Fibroblast of skin of abdomen (primary cell): ENCODE results near the gene ING3.
"Not testable (repeated sequence)": the region's sequence is repeated elsewhere in the genome, so short reads cannot be mapped to it uniquely, and the experiment has no call there.

Experiments
- DNase-seq: peaks from one replicate; pipeline ENCODE4 v3.0.0-alpha.2; 2013

ING3 gene

GRCh38 chr7:120949998-120950538, 509 bp upstream of the ING3 start:
- no peak for DNase-seq

GRCh38 chr7:120951309-120951699, 727 bp downstream of the ING3 start:
- DNase-seq, result no peak

- no peak for DNase-seq
Measured at GRCh38 chr7:120951826-120952225, 1.2 kb downstream of the ING3 start.

DNA sequence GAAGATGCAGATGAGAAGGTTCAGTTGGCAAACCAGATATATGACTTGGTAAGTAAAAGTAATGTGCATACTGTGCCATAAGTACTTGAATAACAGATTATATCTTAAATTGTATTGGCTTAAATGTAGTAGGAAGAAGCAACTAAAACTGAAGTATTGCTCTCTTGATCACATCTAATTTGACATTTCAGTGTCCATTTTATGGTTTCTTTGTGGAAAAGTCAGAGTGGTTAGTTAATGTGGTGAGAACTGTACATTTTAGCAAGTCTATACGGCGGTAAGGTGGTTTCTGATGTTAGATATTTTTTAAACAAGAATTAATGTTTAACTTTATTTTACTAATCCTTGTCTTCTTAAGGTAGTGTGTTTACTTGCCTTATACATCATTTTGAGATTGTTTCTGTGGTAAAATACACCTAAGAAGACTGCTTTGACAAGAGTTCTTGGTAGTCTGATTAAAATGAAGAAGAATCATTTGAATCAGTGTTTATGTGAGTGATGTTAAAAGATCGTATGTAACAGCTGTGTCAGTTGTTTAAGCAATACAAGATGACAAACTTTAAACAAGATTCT, 5.1 kb downstream of the ING3 start:
- no peak for DNase-seq

- DNase-seq, result no peak
Measured at GRCh38 chr7:120959929-120960484, 9.4 kb downstream of the ING3 start.

- DNase-seq, result no peak
Measured at GRCh38 chr7:120960714-120961113, 10.1 kb downstream of the ING3 start.

- no peak for DNase-seq
Measured at GRCh38 chr7:120961638-120962173, 11.1 kb downstream of the ING3 start.

DNA sequence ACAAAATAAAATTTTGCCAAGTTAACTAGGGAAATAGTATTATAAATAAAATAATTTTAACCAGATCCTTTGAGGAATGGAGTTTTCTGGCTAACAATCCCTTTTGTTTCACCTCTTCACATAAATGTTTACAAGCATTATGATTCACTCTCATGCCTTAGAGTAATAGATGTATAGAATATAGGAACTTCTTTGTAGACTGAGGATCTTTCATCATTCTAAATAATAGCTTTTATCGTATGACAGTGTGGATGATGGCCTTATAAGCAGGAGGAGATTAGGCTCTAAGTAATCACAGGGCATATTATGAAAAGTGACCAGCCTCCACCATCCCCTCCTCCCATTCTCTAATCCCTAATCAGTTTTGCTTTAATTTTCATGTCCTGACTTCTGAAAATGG, 13.5 kb downstream of the ING3 start:
- no peak for DNase-seq

- DNase-seq, result no peak
Measured at GRCh38 chr7:120966961-120967360, 16.4 kb downstream of the ING3 start.

GRCh38 chr7:120973849-120974248, 23.3 kb downstream of the ING3 start:
- DNase-seq, result no peak

DNA sequence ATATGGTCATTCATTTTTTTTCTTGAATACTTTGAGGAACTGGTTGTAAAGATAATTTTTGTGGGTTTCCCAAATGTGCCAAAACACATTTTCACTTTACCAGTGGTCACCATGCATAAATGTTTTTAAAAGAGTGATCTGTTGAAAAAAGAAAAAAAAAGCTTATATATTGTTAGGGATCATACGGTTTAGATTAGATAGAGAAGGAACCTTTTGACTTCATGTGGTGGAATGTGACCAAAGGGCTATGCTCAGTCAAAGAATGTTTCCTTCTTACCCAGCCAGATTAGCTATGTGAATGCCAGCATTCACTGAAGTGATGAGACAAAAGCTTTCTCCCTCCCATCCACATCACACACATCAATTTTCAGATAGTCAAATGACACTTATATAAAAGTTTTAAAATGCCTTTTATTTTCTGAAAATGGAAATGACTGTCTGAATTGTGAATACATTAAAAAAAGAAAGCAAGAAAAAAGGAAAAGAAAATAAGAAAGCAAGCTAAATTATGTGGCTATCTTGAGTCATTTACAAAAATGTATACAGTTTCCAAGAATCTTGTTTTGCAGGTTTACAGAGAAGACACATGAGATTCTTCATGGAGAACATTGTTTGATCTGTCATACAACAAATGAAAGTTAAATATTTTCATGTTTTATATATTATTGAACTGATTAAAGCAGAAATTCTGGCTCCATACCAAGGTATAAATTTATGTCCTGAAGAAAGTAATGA, 29.4 kb downstream of the ING3 start:
- DNase-seq, result peak; percentile 54

- DNase-seq, result no peak
Measured at GRCh38 chr7:120981117-120981516, 30.5 kb downstream of the ING3 start.

- peak; percentile 77 for DNase-seq
Measured at GRCh38 chr7:120981888-120982615, 31.5 kb downstream of the ING3 start.

DNA sequence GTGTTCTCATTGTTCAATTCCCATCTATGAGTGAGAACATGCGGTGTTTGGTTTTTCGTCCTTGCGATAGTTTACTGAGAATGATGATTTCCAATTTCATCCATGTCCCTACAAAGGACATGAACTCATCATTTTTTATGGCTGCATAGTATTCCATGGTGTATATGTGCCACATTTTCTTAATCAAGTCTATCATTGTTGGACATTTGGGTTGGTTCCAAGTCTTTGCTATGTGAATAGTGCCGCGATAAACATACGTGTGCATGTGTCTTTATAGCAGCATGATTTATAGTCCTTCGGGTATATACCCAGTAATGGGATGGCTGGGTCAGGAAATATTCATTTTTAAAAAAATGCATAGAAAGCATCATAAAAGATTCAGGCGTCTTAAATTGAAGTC, 33.0 kb downstream of the ING3 start:
- not testable (repeated sequence) for DNase-seq

GRCh38 chr7:120984406-120984805, 33.8 kb downstream of the ING3 start:
- DNase-seq, result no peak

DNA sequence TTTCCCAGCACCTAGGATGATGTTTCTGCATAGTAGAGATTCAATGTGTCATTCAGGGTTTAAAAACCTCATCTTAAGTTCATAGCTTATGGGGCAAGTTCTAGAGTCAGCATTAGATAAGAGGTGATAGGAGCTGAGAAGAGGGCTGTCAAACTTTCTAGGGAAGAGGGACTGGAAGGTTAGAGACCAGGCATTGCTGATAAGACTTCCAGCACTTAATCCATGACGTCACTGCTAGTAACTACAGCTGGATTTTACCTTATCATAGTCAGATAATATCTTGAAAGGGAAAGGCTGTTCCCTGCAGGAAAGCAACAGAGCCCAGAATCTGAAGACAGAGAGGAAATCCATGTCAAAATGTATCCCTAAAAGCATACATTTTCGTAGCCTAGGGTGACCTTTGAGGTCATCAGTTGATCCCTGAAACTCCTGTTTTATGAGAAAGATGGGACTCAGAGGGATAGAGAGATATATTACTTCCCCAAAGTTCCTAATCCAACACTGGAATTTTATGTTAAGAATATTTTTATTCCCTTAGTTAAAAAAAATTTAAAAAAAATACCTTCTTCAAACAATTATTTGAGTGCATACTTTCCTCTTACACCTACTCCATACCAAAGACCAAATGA, 34.7 kb downstream of the ING3 start:
- no peak for DNase-seq

DNA sequence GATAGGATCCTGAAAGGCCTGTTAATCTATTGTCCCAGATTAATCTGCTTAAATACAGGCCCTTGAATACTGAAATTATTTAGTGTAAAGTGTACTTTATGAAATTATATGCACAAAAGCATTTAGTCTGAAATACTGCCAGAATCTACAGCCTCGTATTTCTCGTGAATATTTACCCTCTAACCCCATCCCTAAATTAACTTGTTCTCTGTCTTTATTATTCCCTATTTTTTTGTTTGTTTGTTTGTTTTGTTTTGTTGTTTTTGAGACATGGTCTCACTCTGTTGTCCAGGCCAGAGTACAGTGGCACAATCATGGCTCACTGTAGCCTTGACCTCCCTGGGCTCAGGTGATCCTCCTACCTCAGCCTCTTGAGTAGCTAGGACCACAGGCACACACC, 35.3 kb downstream of the ING3 start:
- DNase-seq, result no peak

- no peak for DNase-seq
Measured at GRCh38 chr7:120986650-120987049, 36.1 kb downstream of the ING3 start.

- DNase-seq, result no peak
Measured at GRCh38 chr7:120987280-120987679, 36.7 kb downstream of the ING3 start.

- DNase-seq, result peak; percentile 93
Measured at GRCh38 chr7:120987683-120988590, 37.4 kb downstream of the ING3 start.

DNA sequence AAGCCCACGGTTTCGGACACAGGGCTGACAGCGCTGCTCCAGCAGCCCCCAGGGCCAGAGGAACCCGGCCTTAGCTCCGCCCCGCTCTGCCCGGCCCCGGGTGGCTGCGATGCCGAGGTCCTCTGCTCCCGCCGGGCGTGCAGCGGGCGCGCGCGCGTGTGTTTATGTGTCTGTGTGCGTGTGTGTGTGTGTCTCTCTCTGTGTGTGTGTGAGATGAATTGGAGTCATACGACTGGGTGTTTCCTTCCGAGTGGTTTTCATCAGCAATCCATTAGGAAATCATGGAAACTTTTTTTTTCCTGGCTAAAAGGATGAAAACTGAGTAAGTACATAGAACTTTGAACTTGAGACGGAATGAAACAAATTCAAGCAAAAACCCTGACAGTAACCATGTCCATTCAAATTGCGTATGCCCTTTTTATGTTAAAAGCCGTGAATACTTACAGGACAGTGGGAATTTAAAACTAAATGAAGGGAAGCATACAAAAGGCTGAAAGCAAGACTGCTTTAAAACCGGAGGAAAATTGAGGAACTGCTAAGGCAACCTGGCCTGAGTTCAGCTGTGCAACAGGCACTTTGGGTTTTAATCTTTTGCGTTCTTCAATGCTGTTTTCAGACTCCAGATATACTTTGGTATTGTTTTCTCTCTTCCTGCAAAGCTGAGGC, 38.1 kb downstream of the ING3 start, which contains the start of gene CPED1:
Gene CPED1, plus strand, starts transcription at position 121 of the 666 bp plus-strand sequence. CDS start 911 bp downstream, outside the sequence.
- DNase-seq, result peak; percentile 76
